ENCODE measurements around the gene UBR1. TPM values are rescaled to one million over a fixed set of nuclear protein-coding genes. Genes with fewer than 3 reads are reported as not detected.

Gene UBR1
- total and polyA plus RNA-seq, 2 donors (not counting 3 experiments of a cell fraction or from before 2014, with no cell fraction given): 5.3 to 26.9 TPM

- DNase-seq (ENCODE audit: low read depth, low spot score) (no peak), FAIRE-seq (no peak)
- no TSS peak for BruUV-seq (replicated peaks)
- H3K9ac ChIP-seq (replicated peaks; ENCODE audit: extremely low read depth, insufficient read depth, low read length): no peak overlapping the region
- H3K4me1 ChIP-seq (ENCODE audit: control insufficient read depth, extremely low read depth, insufficient read depth, low read length): peaks cover 26% of the 10 kb centered on the region
- dilution Hi-C loops (cut with MboI; ENCODE audit: extremely low pct_ligation_motif_present, low sequenced_read_pairs) (no loop called here), intact Hi-C loops (cut with micrococcal nuclease) (no loop called here)
- no peak for TF ChIP-seq POLR2AphosphoS5 (IDR thresholded peaks at IDR 0.05; ENCODE audit: insufficient read depth, low read depth, low read length)
- TF ChIP-seq MAX (IDR thresholded peaks at IDR 0.05; ENCODE audit: insufficient read depth, insufficient read length): no peak
- no peak for TF ChIP-seq GATA2 (IDR thresholded peaks at IDR 0.05; ENCODE audit: insufficient read depth, insufficient read length, low read depth, low read length)
- no peak for TF ChIP-seq JUN (IDR thresholded peaks at IDR 0.05; ENCODE audit: borderline replicate concordance, insufficient read depth, insufficient read length, low read depth)
- no peak for TF ChIP-seq FOS (IDR thresholded peaks at IDR 0.05; ENCODE audit: borderline replicate concordance, insufficient read depth, low read length)
- TF ChIP-seq POLR2A (IDR thresholded peaks at IDR 0.05; ENCODE audit: low read depth, low read length): no peak
- no peak for TF ChIP-seq MYC (IDR thresholded peaks at IDR 0.05; ENCODE audit: low read depth, low read length)
- TF ChIP-seq CTCF (IDR thresholded peaks at IDR 0.05; ENCODE audit: extremely low read depth in 1 of 2, insufficient read depth in 1 of 2, low read depth in 1 of 2, low read length in 2 of 2): no peak
- no peak for TF ChIP-seq EZH2 (IDR thresholded peaks at IDR 0.05; ENCODE audit: borderline replicate concordance, low read depth, low read length, severe bottlenecking)
- H3K27ac ChIP-seq (ENCODE audit: insufficient read depth, low read depth, low read length): no peak overlapping the region
- no peaks in the 10 kb centered on the region for H3K9me3 ChIP-seq (replicated peaks; ENCODE audit: control insufficient read depth, insufficient read depth, low read length)
- H3K79me2 ChIP-seq (ENCODE audit: control insufficient read depth, insufficient read depth, low read length): peaks cover 4% of the 10 kb centered on the region
- no peaks in the 10 kb centered on the region for H4K20me1 ChIP-seq (replicated peaks; ENCODE audit: control insufficient read depth, extremely low read depth, insufficient read depth, low read length)
- no peaks in the 10 kb centered on the region for H3K36me3 ChIP-seq (ENCODE audit: control insufficient read depth in 2 of 2, extremely low read depth in 1 of 2, insufficient read depth in 2 of 2, low read length in 2 of 2)
- ChIA-PET POLR2A (interaction anchor here (0.6 kb wide), 1 partner anchor 195 kb away, joined by 3 read pairs; no protein-coding TSS in a partner anchor), CTCF (interaction anchor here (0.6 to 2.5 kb wide), 5 partner anchors 8 to 162 kb away, joined by 3 to 11 read pairs (median 5); no protein-coding TSS in a partner anchor)
- H3K4me3 ChIP-seq (replicated peaks in 1 of 3; ENCODE audit: insufficient read depth in 1 of 3, low read depth in 1 of 3, low read length in 3 of 3): no peak overlapping the region
- no peak overlapping the region for H3K4me2 ChIP-seq (ENCODE audit: insufficient read depth, low read length)
- no peaks in the 10 kb centered on the region for H3K9me1 ChIP-seq (replicated peaks; ENCODE audit: control insufficient read depth, extremely low read depth, insufficient read depth, low read length)
- H2AFZ ChIP-seq (ENCODE audit: low read depth, low read length): no peak overlapping the region
- no peaks in the 10 kb centered on the region for H3K27me3 ChIP-seq (ENCODE audit: control insufficient read depth in 2 of 2, insufficient read depth in 2 of 2, low read length in 2 of 2)
Observed at GRCh38 chr15:42918047-42918446, 187.8 kb downstream of the UBR1 start.
